AG09309 (cell line): ENCODE measurements around the gene PIAS2.
"Not testable (repeated sequence)": the region's sequence is repeated elsewhere in the genome, so short reads cannot be mapped to it uniquely, and the experiment has no call there.

ENCODE experiments used
- DNase-seq: peaks from one replicate; pipeline ENCODE4 v3.0.0-alpha.2; 2010; ENCODE audit warnings: low read depth
- H3K4me3 ChIP-seq: 2 replicates; pipeline ENCODE4 v1.5.1; 2011; ENCODE audit warnings: mild to moderate bottlenecking, low read depth, low read length, moderate library complexity; ENCODE audit not compliant: control insufficient read depth
- CTCF ChIP-seq: IDR thresholded peaks from 2 replicates; pipeline ENCODE4 v1.5.1; 2011; ENCODE audit warnings: mild to moderate bottlenecking, low read depth, low read length, inconsistent platforms; ENCODE audit not compliant: insufficient read depth, control insufficient read depth; ENCODE audit errors: missing control alignments

The PIAS2 gene

GRCh38 chr18:46842583-46842982 is 74.7 kb downstream of the PIAS2 start:
- TF ChIP-seq CTCF, result no peak
- DNase-seq, result no peak
- no peak overlapping the region for H3K4me3 ChIP-seq

- no peak for DNase-seq
- no peak overlapping the region for H3K4me3 ChIP-seq
- TF ChIP-seq CTCF, result no peak
These were observed 83.4 kb downstream of the PIAS2 start for GRCh38 chr18:46833899-46834298.

- no peak for DNase-seq
- TF ChIP-seq CTCF, result no peak
- no peak overlapping the region for H3K4me3 ChIP-seq
These were observed 84.5 kb downstream of the PIAS2 start for GRCh38 chr18:46832849-46833248.

- not testable (repeated sequence) for H3K4me3 ChIP-seq, DNase-seq
These were observed 84.9 kb downstream of the PIAS2 start for GRCh38 chr18:46832422-46832821.

- TF ChIP-seq CTCF, result no peak
- no peak for DNase-seq
- no peak overlapping the region for H3K4me3 ChIP-seq
These were observed 85.9 kb downstream of the PIAS2 start for GRCh38 chr18:46831434-46831833.

- no peak for TF ChIP-seq CTCF
- no peak for DNase-seq
These were observed 86.7 kb downstream of the PIAS2 start for GRCh38 chr18:46830633-46831032.

GRCh38 chr18:46829947-46830346 is 87.4 kb downstream of the PIAS2 start:
- DNase-seq, result no peak
- no peak for TF ChIP-seq CTCF
- H3K4me3 ChIP-seq, result no peak overlapping the region

More at GRCh38 chr18:46830633-46831032, 86.7 kb downstream of the PIAS2 start:
- no peak overlapping the region for H3K4me3 ChIP-seq
